H1 (cell line): ENCODE results near the gene ISG15. TPM values are rescaled to one million over a fixed set of nuclear protein-coding genes. Genes with fewer than 3 reads are reported as not detected.
A peak's percentile ranks its signal among the peaks of the same experiment; 100 is the strongest.

Experiments used
- CTCF ChIA-PET: fragments of 300-600 bp; sonication (Branson Sonifier 250); formaldehyde crosslinking; loops from one replicate; lab custom pipeline; 2021; ENCODE audit not compliant: partially characterized antibody; lab: Charles Lee
- POLR2A ChIA-PET: fragments of 300-600 bp; sonication (Branson Sonifier 250); formaldehyde crosslinking; loops from one replicate; lab custom pipeline; 2021; ENCODE audit warnings: inconsistent platforms; ENCODE audit not compliant: partially characterized antibody; lab: Charles Lee
- DNase-seq, 2 experiments: peaks; one replicate each; pipeline versions ENCODE4 v3.0.0 to v3.0.0-alpha.2; 2010 to 2022; ENCODE audit warnings: low spot score in 2 of 2, low read depth in 1 of 2, mixed read lengths in 1 of 2
- FAIRE-seq: peaks from 2 replicates; lab custom pipeline; 2011; peaks lifted over from hg19 to GRCh38; lab: Jason Lieb, UNC
- H2AFZ ChIP-seq: 2 replicates; pipeline ENCODE4 v1.8.1; 2012; ENCODE audit warnings: low read length, inconsistent platforms
- H2AK5ac ChIP-seq: 2 replicates; pipeline ENCODE4 v1.6.1; 2013; ENCODE audit warnings: low read depth, low read length
- H2BK120ac ChIP-seq: replicated peaks from 2 replicates; pipeline ENCODE3; 2013; ENCODE audit warnings: low read depth, low read length, inconsistent platforms
- H2BK12ac ChIP-seq: 2 replicates; pipeline ENCODE4 v1.6.1; 2013; ENCODE audit warnings: low read depth, low read length
- H2BK15ac ChIP-seq: 2 replicates; pipeline ENCODE4 v1.6.1; 2013; ENCODE audit warnings: low read length
- H2BK20ac ChIP-seq: 2 replicates; pipeline ENCODE4 v1.6.1; 2013; ENCODE audit warnings: low read length
- H2BK5ac ChIP-seq: 2 replicates; pipeline ENCODE4 v1.6.1; 2013; ENCODE audit warnings: low read depth, low read length
- H3K14ac ChIP-seq: 2 replicates; pipeline ENCODE4 v1.6.1; 2013; ENCODE audit warnings: inconsistent platforms; ENCODE audit not compliant: insufficient read length
- H3K18ac ChIP-seq: 2 replicates; pipeline ENCODE4 v1.6.1; 2013; ENCODE audit warnings: low read length; ENCODE audit errors: extremely low read depth
- H3K23ac ChIP-seq: 2 replicates; pipeline ENCODE4 v1.6.1; 2013; ENCODE audit warnings: inconsistent platforms; ENCODE audit not compliant: insufficient read length
- H3K23me2 ChIP-seq: 2 replicates; pipeline ENCODE4 v1.6.1; 2013; ENCODE audit warnings: low read depth, low read length
- H3K27ac ChIP-seq: 2 replicates; pipeline ENCODE4 v1.6.1; 2011; ENCODE audit warnings: low read depth, low read length, inconsistent platforms
- H3K27me3 ChIP-seq, 4 experiments: replicated peaks in 1 of 4; 1 replicate in 1 of 4; 2 replicates in 3 of 4; pipeline versions ENCODE4 v1.6.1 to v1.8.1; 2011 to 2013; ENCODE audit warnings: low read length in 3 of 4, mild to moderate bottlenecking in 3 of 4, inconsistent platforms in 2 of 4, mixed read lengths in 2 of 4, moderate library complexity in 1 of 4; ENCODE audit not compliant: control insufficient read depth in 3 of 4, insufficient read depth in 3 of 4; ENCODE audit errors: extremely low read depth in 1 of 4
- H3K36me3 ChIP-seq, 4 experiments: 2 replicates each; pipeline versions ENCODE4 v1.6.1 to v1.8.1; 2011 to 2013; ENCODE audit warnings: mild to moderate bottlenecking in 4 of 4, low read length in 3 of 4, moderate library complexity in 2 of 4, control low read depth in 1 of 4, inconsistent platforms in 1 of 4; ENCODE audit not compliant: insufficient read depth in 4 of 4, control insufficient read depth in 2 of 4
- H3K4ac ChIP-seq: replicated peaks from 2 replicates; pipeline ENCODE3; 2013; ENCODE audit warnings: low read length, low read depth, mixed read lengths, inconsistent platforms; ENCODE audit not compliant: insufficient read length
- H3K4me1 ChIP-seq, 4 experiments: replicated peaks in 1 of 4; 1 replicate in 1 of 4; 2 replicates in 3 of 4; pipeline versions ENCODE4 v1.6.1 to v1.8.1; 2011 to 2013; ENCODE audit warnings: low read length in 3 of 4, inconsistent platforms in 2 of 4, mixed read lengths in 1 of 4; ENCODE audit not compliant: insufficient read depth in 4 of 4, control insufficient read depth in 3 of 4
- H3K4me2 ChIP-seq, 2 experiments: 2 replicates each; pipeline versions ENCODE4 v1.6.1 to v1.8.1; 2011 to 2013; ENCODE audit warnings: low read depth in 2 of 2, low read length in 2 of 2, control low read depth in 1 of 2, inconsistent platforms in 1 of 2, mild to moderate bottlenecking in 1 of 2; ENCODE audit not compliant: insufficient read depth in 1 of 2
- H3K4me3 ChIP-seq, 4 experiments: fragments of 200-600, 300-600 bp in 1 of 4; sonication (generic), shearing (Covaris generic), sonication (Bioruptor Twin) in 1 of 4; 2 replicates each; pipeline versions ENCODE4 v1.5.1 to v1.8.1; 2011 to 2016; ENCODE audit warnings: low read length in 4 of 4, low read depth in 3 of 4, control low read depth in 2 of 4, inconsistent platforms in 2 of 4, mild to moderate bottlenecking in 2 of 4, mixed read lengths in 1 of 4, moderate library complexity in 1 of 4; ENCODE audit not compliant: insufficient read depth in 2 of 4; ENCODE audit errors: extremely low read depth in 1 of 4
- H3K56ac ChIP-seq: replicated peaks from 2 replicates; pipeline ENCODE3; 2013; ENCODE audit warnings: low read depth, mild to moderate bottlenecking, mixed read lengths, low read length, inconsistent platforms; ENCODE audit not compliant: insufficient read length
- H3K79me1 ChIP-seq: 2 replicates; pipeline ENCODE4 v1.6.1; 2013; ENCODE audit warnings: low read depth, low read length, control low read depth
- H3K79me2 ChIP-seq, 2 experiments: 2 replicates each; pipeline versions ENCODE4 v1.6.1 to v1.8.1; 2012 to 2013; ENCODE audit warnings: low read length in 2 of 2, mild to moderate bottlenecking in 2 of 2, inconsistent platforms in 1 of 2; ENCODE audit not compliant: insufficient read depth in 2 of 2, control insufficient read depth in 1 of 2
- H3K9ac ChIP-seq, 4 experiments: replicated peaks in 1 of 4; 1 replicate in 1 of 4; 2 replicates in 3 of 4; pipeline versions ENCODE4 v1.6.1 to v1.8.1; 2011 to 2013; ENCODE audit warnings: low read depth in 3 of 4, low read length in 3 of 4, control low read depth in 2 of 4, mild to moderate bottlenecking in 2 of 4, moderate library complexity in 2 of 4, inconsistent platforms in 1 of 4; ENCODE audit errors: extremely low read depth in 1 of 4
- H3K9me3 ChIP-seq, 2 experiments: 2 replicates each; pipeline versions ENCODE4 v1.6.1 to v1.8.1; 2012 to 2013; ENCODE audit warnings: mild to moderate bottlenecking in 2 of 2, moderate library complexity in 2 of 2, control low read depth in 1 of 2, inconsistent platforms in 1 of 2, low read depth in 1 of 2, low read length in 1 of 2, mixed read lengths in 1 of 2; ENCODE audit not compliant: insufficient read depth in 2 of 2
- H4K20me1 ChIP-seq, 2 experiments: replicated peaks in 1 of 2; 2 replicates each; pipeline versions ENCODE3 to v1.8.1; 2011 to 2013; ENCODE audit warnings: inconsistent platforms in 2 of 2, low read length in 2 of 2, mild to moderate bottlenecking in 1 of 2; ENCODE audit not compliant: insufficient read depth in 2 of 2, control insufficient read depth in 1 of 2
- H4K5ac ChIP-seq: 2 replicates; pipeline ENCODE4 v1.6.1; 2013; ENCODE audit warnings: low read length, low read depth, mixed read lengths, inconsistent platforms; ENCODE audit not compliant: insufficient read length
- H4K8ac ChIP-seq: 2 replicates; pipeline ENCODE4 v1.8.0; 2013; ENCODE audit warnings: mild to moderate bottlenecking, moderate library complexity, low read length, inconsistent platforms; ENCODE audit not compliant: insufficient read depth; ENCODE audit errors: extremely low read depth
- H4K91ac ChIP-seq: replicated peaks from 2 replicates; pipeline ENCODE3; 2013; ENCODE audit warnings: low read length, mixed read lengths, inconsistent platforms; ENCODE audit not compliant: insufficient read length
- CTCF ChIP-seq, 3 experiments: IDR thresholded peaks; 1 replicate in 2 of 3; 2 replicates in 1 of 3; pipeline versions ENCODE4 v1.5.1 to v1.6.1; 2011; ENCODE audit warnings: low read length in 3 of 3, mild to moderate bottlenecking in 3 of 3, inconsistent platforms in 2 of 3, low read depth in 1 of 3, moderate library complexity in 1 of 3; ENCODE audit not compliant: insufficient read depth in 1 of 3; ENCODE audit errors: control extremely low read depth in 1 of 3
- JUN ChIP-seq: IDR thresholded peaks from 2 replicates; pipeline ENCODE4 v1.6.1; 2011; ENCODE audit warnings: low read depth, mild to moderate bottlenecking, improper control_type of control experiment, low read length
- KDM4A ChIP-seq: IDR thresholded peaks from one replicate; pipeline ENCODE4 v1.7.1; 2012; ENCODE audit warnings: low read depth, mild to moderate bottlenecking, moderate library complexity, low read length, inconsistent platforms; ENCODE audit not compliant: severe bottlenecking
- NRF1 ChIP-seq: IDR thresholded peaks from 2 replicates; pipeline ENCODE4 v1.6.1; 2011; ENCODE audit warnings: mild to moderate bottlenecking, low read depth, low read length, improper control_type of control experiment
- RFX5 ChIP-seq: IDR thresholded peaks from 2 replicates; pipeline ENCODE4 v1.6.1; 2011; ENCODE audit warnings: low read depth, low read length, improper control_type of control experiment, borderline replicate concordance
- SP4 ChIP-seq: IDR thresholded peaks from 2 replicates; pipeline ENCODE4 v1.6.1; 2012; ENCODE audit warnings: low read length, inconsistent platforms
- TCF12 ChIP-seq: IDR thresholded peaks from 2 replicates; pipeline ENCODE4 v1.6.1; 2011; ENCODE audit warnings: low read depth, mild to moderate bottlenecking, low read length
- TEAD4 ChIP-seq: IDR thresholded peaks from 2 replicates; pipeline ENCODE4 v1.6.1; 2012; ENCODE audit warnings: low read depth, low read length, inconsistent platforms, mixed read lengths
- USF2 ChIP-seq: IDR thresholded peaks from 2 replicates; pipeline ENCODE4 v1.6.1; 2011; ENCODE audit warnings: low read length, improper control_type of control experiment
- WGBS, 2 experiments: shearing (Covaris generic) in 1 of 2; methylation state at CpG; one replicate each; pipeline versions ENCODE4 v1.1.6 to v1.1.7; 2013 to 2015; ENCODE audit warnings: low lambda C conversion rate in 2 of 2, mixed read lengths in 2 of 2, inconsistent platforms in 1 of 2, low coverage in 1 of 2, missing lambda C conversion rate in 1 of 2; ENCODE audit not compliant: insufficient replicate concordance in 2 of 2, insufficient coverage in 1 of 2, insufficient read length in 1 of 2; ENCODE audit errors: extremely low coverage in 1 of 2, missing lambda C conversion rate in 1 of 2; 5-methylcytosine and 5-hydroxymethylcytosine counted together
- polyA plus RNA-seq, 7 experiments: library from polyadenylated mRNA; depleted of rRNA in 3 of 7; stranded (reverse) in 5 of 7; unstranded in 2 of 7; fragments of >200 nt in 5 of 7; fragments of 200-250 nt in 2 of 7; gene quantifications; 1 replicate in 5 of 7; 2 replicates in 1 of 7; 4 replicates in 1 of 7; pipeline versions ENCODE4 v1.2.1 to v1.2.3, GENCODE V29; 2011 to 2013; ENCODE audit warnings: missing spikeins in 2 of 7, mixed read lengths in 2 of 7
- total RNA-seq: library from RNA; stranded (reverse); fragmentation: NEBNext Ultra II Directional; extraction: Animal tissue kit (Norgen Biotek cat#: 25700); gene quantifications from 2 replicates; pipeline ENCODE4 v1.2.1, GENCODE V29; 2021

ISG15 gene
- total and polyA plus RNA-seq, 2 of the 8 experiments (the other 6 are each of a cell fraction or from before 2014, with no cell fraction given): 29.3 to 121 TPM

DNA sequence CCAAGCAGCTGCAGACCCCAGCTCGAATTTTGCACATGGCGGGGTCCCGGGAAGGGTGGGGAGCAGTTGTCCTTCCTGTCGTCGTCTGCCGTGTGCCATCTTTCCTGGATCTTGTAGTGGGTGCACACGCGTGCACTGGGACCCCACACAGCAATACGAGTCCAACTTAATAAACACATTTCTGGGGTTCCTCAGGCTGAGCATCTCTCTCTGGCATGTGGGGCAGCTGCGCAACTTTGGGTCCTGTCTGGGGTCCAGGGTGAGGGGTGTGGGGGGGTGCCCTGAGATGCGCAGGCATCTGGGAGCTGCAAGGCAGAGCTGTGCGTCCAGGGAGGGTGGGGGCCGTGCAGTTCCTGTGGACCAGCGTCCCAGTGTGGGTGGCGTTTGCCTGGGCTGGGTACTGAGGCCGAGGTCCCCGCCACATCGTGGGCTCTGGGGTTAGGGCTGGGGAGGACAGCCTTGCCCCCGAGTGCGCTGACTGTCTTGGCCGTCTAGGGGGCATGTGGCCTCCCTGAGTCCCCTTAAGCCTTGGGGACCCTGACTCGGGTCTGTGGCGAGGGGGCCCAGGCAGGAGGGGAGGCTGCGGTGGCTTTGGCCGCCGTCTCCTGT is 47.7 kb upstream of the ISG15 start:
- POLR2A ChIA-PET: interaction anchor here (0.7 kb wide), 1 partner anchor 23 kb away, joined by 5 read pairs; no protein-coding TSS in a partner anchor
- no peak overlapping the region for H4K5ac ChIP-seq
- no peaks in the 10 kb centered on the region; the same call in 1 of the 2 replicates for H3K79me1 ChIP-seq
- H2AFZ ChIP-seq: no peak overlapping the region
- H4K20me1 ChIP-seq: peaks cover 0 to 36% of the 10 kb centered on the region in 2 experiments
- DNase-seq: no peak
- peaks cover 11 to 61% (median 54%) of the 10 kb centered on the region in 4 experiments for H3K27me3 ChIP-seq
- H3K56ac ChIP-seq: no peak overlapping the region
- H2BK20ac ChIP-seq: no peak overlapping the region
- H3K4me1 ChIP-seq: peaks cover 0 to 13% (median 9%) of the 10 kb centered on the region in 4 experiments; a peak in 5 of 7 replicates
- H2BK15ac ChIP-seq: no peak overlapping the region
- H4K91ac ChIP-seq: no peak overlapping the region
- no peak overlapping the region for H2AK5ac ChIP-seq
- no peak overlapping the region for H2BK5ac ChIP-seq
- H3K4me2 ChIP-seq: peak overlapping the region; percentile 83 to 99; a peak in 1 of 4 replicates
- peaks cover 0 to 19% (median 10%) of the 10 kb centered on the region in 4 experiments; a peak in 7 of 8 replicates for H3K36me3 ChIP-seq
- H2BK120ac ChIP-seq: no peak overlapping the region
- H3K4me3 ChIP-seq: no peak overlapping the region
- no peak for FAIRE-seq
- peaks cover 0 to 3% of the 10 kb centered on the region in 2 experiments; a peak in 1 of 4 replicates for H3K79me2 ChIP-seq
- 91% methylated on average over 23 of the region's 26 CpGs; no CpG with 5 or more reads in 1 of the 2 experiments for WGBS, 2 experiments
- H2BK12ac ChIP-seq: no peak overlapping the region
- CTCF ChIA-PET: interaction anchor here (2.8 kb wide), 1 partner anchor 18 kb away, joined by 9 read pairs; no protein-coding TSS in a partner anchor
- H3K23ac ChIP-seq: no peak overlapping the region
- no peak overlapping the region for H3K9ac ChIP-seq
- H3K4ac ChIP-seq: no peak overlapping the region
- no peak overlapping the region for H3K27ac ChIP-seq
- H4K8ac ChIP-seq: no peak overlapping the region
- peaks cover 13% of the 10 kb centered on the region; the same call in 1 of the 2 replicates for H3K23me2 ChIP-seq
- H3K9me3 ChIP-seq: no peaks in the 10 kb centered on the region
- H3K14ac ChIP-seq: no peak overlapping the region
- no peak overlapping the region for H3K18ac ChIP-seq
- TF ChIP-seq RFX5: no peak
- no peak for TF ChIP-seq NRF1
- TF ChIP-seq USF2: no peak
- TF ChIP-seq TEAD4: no peak
- no peak for TF ChIP-seq CTCF (IDR thresholded peaks at IDR 0.05; ENCODE audit: control extremely low read depth in 1 of 3, insufficient read depth in 1 of 3, low read depth in 1 of 3, low read length in 3 of 3)
- TF ChIP-seq SP4: no peak
- TF ChIP-seq KDM4A: no peak
- no peak for TF ChIP-seq TCF12
- TF ChIP-seq JUN: no peak
